ENCODE measurements around the gene SPEM3. TPM values are rescaled to one million over a fixed set of nuclear protein-coding genes. Genes with fewer than 3 reads are reported as not detected.

The SPEM3 gene
- total RNA-seq, 1 donor from 2014 or later, result not detected

GRCh38 chr17:7438656-7439460 lies 10.2 kb downstream of the SPEM3 start:
- no peak for DNase-seq (ENCODE audit: low spot score)
- intact Hi-C loops (cut with DNase I), result loop anchor here (2.0 kb wide), 3 partner anchors 38 to 122 kb away; partner anchors contain the start of genes POLR2A and SENP3

- intact Hi-C loops (cut with DNase I), result loop anchor here (2.0 kb wide), 3 partner anchors 37 to 121 kb away; partner anchors contain the start of genes POLR2A and SENP3
- DNase-seq (ENCODE audit: low spot score), result no peak
These were observed 10.9 kb downstream of the SPEM3 start, which contains the start of gene FGF11 for GRCh38 chr17:7439462-7440112. Gene FGF11 (plus strand): TSS chr17:7439512. CDS start chr17:7439621, 109 bp downstream.

GRCh38 chr17:7440113-7440833 lies 11.6 kb downstream of the SPEM3 start:
- intact Hi-C loops (cut with DNase I), result no loop called here
- no peak for DNase-seq (ENCODE audit: low spot score)

GRCh38 chr17:7440834-7441195 lies 12.2 kb downstream of the SPEM3 start:
- DNase-seq (ENCODE audit: low spot score), result no peak
- intact Hi-C loops (cut with DNase I), result no loop called here

GRCh38 chr17:7441266-7441665 lies 12.6 kb downstream of the SPEM3 start:
- intact Hi-C loops (cut with DNase I), result no loop called here
- DNase-seq (ENCODE audit: low spot score), result no peak

DNA sequence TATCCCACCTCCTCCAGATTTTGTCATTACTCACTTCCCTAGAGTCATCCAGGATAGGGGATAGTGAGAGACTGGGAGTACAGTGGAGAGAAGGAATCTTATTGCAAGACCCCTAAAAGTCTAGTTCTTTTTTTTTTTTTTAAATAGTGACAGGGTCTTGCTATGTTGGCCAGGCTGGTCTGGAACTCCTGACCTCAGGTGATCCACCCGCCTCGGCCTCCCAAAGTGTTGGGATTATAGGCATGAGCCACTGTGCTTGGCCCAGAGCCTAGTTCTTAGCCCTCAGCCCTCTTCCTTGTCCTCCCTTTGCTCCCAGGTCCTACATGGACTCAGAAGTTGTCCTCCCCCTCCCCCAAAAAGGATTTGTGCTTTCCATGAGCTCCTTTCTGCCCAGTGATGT lies 13.5 kb downstream of the SPEM3 start:
- DNase-seq (ENCODE audit: low spot score), result no peak

DNA sequence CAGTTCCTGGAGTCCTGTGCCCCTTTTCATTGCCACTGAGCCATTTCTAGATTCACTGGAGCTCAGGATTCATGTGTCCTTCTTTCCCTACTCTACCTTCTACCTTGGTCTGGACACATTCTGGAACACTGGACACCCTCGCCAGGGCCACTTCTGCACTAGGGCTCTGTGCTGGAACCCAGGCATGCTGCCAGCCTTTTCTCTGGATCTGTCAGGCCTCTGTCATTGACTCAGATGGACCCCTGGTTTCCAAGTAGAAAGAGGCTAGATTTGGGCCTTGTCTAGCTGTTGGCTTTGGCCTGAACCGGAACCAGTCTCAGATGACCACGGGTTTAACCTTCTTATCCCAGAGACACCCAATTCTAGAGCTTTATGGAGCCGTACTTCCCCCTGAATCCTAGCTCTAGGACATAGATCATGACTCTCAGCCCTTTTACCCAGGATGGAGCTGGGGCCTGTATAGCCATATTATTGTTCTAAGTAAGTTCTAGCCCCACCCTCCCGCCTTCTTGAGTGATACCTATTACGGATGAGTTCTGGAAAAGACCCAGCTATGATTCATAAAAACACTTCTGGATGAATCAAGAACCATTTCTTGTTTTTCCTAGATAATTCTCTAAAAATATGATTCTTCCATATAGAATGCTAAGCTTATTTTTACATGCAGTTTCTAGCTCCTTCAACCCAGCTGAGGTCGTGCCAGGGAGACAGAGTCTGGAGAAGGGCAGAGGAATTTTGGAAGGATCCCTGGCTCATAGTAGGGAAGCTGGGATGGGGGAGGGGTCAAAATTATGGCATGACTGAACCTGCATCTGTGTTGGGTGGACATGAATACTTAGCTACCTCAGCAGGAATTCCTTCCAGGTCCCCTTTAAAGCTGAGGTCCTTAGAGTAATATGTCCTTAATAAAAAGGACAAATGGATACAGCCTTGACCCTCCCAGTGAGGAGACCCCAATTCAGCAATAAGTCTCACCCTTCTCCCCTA lies 15.1 kb downstream of the SPEM3 start:
- intact Hi-C loops (cut with DNase I), result no loop called here
- no peak for DNase-seq (ENCODE audit: low spot score)

More for the DNA sequence above, 13.5 kb downstream of the SPEM3 start:
- intact Hi-C loops (cut with DNase I), result no loop called here

DNA sequence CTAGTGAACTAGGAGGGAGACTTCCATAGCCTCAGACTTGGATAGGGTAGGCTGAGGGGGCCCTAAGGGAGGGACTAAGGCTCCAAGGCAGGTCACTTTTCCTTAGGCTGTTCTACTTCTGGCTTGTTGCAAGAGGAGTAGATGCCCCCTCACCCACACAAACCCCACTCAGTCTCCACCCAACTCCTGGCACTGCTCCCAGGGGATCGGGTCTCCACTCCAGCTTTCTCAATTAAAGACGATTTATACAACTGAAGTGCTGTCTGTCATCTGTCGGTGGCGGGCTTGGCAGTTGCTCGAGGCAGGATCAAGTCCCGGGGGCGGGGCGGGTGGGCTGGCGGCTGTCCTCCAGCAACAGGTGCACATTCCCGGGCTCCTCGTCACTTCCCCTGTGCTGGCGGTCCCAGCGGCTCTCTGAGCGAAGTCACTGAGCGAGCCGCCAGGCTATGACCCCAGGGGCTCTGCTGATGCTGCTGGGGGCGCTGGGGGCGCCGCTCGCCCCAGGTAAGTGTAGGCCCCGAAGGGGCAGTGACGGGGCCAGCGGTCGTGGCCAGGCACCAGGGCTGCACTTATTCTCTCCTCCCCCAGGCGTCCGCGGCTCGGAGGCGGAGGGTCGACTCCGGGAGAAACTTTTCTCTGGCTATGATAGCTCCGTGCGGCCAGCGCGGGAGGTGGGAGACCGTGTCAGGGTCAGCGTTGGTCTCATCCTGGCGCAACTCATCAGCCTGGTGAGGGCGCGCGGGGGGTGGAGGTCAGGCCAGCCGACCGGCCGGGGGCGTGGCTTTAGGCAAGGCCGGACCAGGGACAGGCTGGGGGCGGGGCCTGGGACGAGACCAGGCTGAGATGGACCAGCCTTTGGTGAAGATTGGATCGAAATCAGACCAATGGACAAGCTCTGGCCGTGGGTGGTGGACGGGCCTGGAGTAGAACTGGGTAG lies 16.3 kb downstream of the SPEM3 start, which contains the start of gene CHRNB1:
CHRNB1 (plus strand) TSS at position 380 of the 937 bp plus-strand sequence; CDS start at position 447, 67 bp downstream.
- intact Hi-C loops (cut with DNase I), result no loop called here
- peak; percentile 89 for DNase-seq (ENCODE audit: low spot score)

GRCh38 chr17:7445619-7445968 lies 16.9 kb downstream of the SPEM3 start:
- intact Hi-C loops (cut with DNase I), result no loop called here
- no peak for DNase-seq (ENCODE audit: low spot score)

GRCh38 chr17:7448461-7448860 lies 19.8 kb downstream of the SPEM3 start:
- intact Hi-C loops (cut with DNase I), result no loop called here

GRCh38 chr17:7459961-7460545 lies 31.4 kb downstream of the SPEM3 start:
- DNase-seq (ENCODE audit: low spot score), result no peak
- intact Hi-C loops (cut with DNase I), result no loop called here

More at GRCh38 chr17:7448461-7448860, 19.8 kb downstream of the SPEM3 start:
- no peak for DNase-seq (ENCODE audit: low spot score)

DNA sequence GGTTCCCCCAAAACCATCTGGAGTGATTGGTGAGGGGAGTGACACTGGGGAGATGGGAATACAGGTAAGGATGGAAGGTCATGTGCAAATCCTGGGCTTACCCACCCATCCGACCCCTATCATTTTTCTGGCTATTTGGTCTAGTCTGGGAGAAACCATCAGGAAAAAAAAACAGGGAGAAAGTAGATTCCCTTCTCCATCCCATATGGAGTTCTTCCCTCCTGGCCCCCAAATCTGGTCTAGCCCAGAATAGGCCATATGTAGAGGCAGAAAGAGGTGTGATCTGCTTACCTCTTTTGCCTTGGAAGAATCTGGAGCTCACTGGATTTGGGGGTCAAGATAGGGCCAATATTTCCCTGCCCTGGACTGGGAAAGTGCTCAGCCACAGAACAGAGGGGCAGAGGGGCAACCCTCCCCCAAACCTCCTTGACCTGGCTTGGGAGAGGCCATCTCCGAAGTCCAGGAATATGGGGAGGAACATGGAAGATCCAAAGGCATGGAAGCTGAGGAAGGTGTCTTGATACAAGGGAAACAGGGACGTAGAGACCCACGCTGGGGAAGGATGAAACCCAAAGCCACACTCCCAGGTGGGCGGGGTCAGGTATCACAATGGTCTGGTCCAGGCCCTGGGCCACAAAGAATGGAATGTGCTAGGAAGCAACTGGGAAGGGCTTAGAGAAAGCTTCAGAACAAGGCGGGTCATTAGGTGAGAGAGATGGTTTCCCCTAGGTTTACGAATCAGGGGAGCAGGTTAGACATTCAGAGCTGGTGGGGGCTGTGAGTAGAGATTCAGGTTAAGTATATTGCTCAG lies 32.4 kb downstream of the SPEM3 start:
- intact Hi-C loops (cut with DNase I), result no loop called here
- no peak for DNase-seq (ENCODE audit: low spot score)

- intact Hi-C loops (cut with DNase I), result no loop called here
- no peak for DNase-seq (ENCODE audit: low spot score)
These were observed 34.1 kb downstream of the SPEM3 start for GRCh38 chr17:7462474-7463371.

DNA sequence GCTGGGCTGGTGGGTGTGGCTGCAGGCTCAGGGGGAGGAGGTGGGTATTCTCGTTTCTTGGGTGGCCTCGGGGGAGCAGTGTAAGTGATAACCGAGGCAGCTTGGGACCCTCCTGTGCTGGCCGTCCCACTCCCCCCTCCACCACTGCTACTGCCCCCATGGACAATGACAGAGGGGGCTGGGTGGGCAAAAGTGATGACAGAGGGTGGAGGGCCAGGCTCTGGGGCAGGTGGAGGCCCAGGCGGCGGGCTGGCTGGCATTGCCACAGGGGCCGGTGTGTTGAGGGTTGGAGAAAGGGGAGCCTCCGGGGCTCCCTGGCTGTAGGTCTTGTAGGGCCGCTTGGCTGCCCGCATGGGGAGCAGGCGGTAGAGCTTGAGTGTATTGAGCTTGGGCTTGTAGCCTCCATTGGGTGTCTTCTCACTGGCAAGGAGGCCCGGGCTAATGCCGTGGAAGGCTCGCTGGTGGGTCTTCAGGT lies 34.8 kb downstream of the SPEM3 start:
- intact Hi-C loops (cut with DNase I), result no loop called here
- no peak for DNase-seq (ENCODE audit: low spot score)

- DNase-seq (ENCODE audit: low spot score), result no peak
- intact Hi-C loops (cut with DNase I), result no loop called here
These were observed 35.4 kb downstream of the SPEM3 start for GRCh38 chr17:7464081-7464480.
